NB4 (cell line): Measurements from ENCODE around the gene SPACA4.

ENCODE experiments used
- POLR2A ChIP-seq: IDR thresholded peaks from 2 replicates; pipeline ENCODE4 v1.6.1; 2011; ENCODE audit warnings: mild to moderate bottlenecking; ENCODE audit not compliant: insufficient read length; ENCODE audit errors: extremely low read depth
- TF ChIP-seq, protein P1 (sequence below): IDR thresholded peaks from one replicate; pipeline ENCODE4 v1.5.1; 2012; ENCODE audit warnings: low read depth, low read length

DNA sequence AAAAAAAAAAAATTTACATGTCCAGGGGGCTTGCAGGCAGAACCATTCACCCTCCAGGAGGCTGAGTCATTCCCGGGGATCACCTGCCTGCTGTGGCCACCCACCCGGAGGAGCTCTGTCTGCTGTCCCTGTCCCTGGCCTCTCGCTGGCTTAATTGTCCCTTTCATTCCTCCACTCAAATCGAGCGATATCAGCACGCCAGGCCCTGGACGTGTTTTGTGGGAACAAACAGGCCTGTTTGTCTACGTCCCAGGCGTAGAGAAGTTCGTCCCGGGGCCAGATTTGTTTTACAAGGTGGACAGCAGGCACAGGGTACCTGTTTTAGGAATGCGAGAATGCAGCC lies 33.4 kb upstream of the SPACA4 start:
- TF ChIP-seq, protein P1, sequence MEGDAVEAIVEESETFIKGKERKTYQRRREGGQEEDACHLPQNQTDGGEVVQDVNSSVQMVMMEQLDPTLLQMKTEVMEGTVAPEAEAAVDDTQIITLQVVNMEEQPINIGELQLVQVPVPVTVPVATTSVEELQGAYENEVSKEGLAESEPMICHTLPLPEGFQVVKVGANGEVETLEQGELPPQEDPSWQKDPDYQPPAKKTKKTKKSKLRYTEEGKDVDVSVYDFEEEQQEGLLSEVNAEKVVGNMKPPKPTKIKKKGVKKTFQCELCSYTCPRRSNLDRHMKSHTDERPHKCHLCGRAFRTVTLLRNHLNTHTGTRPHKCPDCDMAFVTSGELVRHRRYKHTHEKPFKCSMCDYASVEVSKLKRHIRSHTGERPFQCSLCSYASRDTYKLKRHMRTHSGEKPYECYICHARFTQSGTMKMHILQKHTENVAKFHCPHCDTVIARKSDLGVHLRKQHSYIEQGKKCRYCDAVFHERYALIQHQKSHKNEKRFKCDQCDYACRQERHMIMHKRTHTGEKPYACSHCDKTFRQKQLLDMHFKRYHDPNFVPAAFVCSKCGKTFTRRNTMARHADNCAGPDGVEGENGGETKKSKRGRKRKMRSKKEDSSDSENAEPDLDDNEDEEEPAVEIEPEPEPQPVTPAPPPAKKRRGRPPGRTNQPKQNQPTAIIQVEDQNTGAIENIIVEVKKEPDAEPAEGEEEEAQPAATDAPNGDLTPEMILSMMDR: no peak
- no peak for TF ChIP-seq POLR2A
